NCI-H1930 (cell line): ENCODE data around the gene CALN1.

Experiments used
- DNase-seq, 2 experiments: peaks; one replicate each; lab custom pipeline; 2025; lab: John Stamatoyannopoulos, UW

The CALN1 gene

GRCh38 chr7:72325561-72325960 is 86.6 kb downstream of the CALN1 start:
- DNase-seq, result no peak

GRCh38 chr7:72321637-72322036 is 90.5 kb downstream of the CALN1 start:
- no peak for DNase-seq

GRCh38 chr7:72321081-72321480 is 91.1 kb downstream of the CALN1 start:
- no peak for DNase-seq

- no peak for DNase-seq
These were observed 94.8 kb downstream of the CALN1 start for GRCh38 chr7:72317341-72317740.

- no peak for DNase-seq
These were observed 96.0 kb downstream of the CALN1 start for GRCh38 chr7:72316148-72316547.

- no peak for DNase-seq
These were observed 98.2 kb downstream of the CALN1 start for GRCh38 chr7:72313906-72314305.

GRCh38 chr7:72310301-72310700 is 101.8 kb downstream of the CALN1 start:
- DNase-seq, result no peak

- DNase-seq, result no peak
These were observed 102.7 kb downstream of the CALN1 start for GRCh38 chr7:72309476-72309875.

GRCh38 chr7:72308986-72309385 is 103.2 kb downstream of the CALN1 start:
- DNase-seq, result no peak

GRCh38 chr7:72307566-72307965 is 104.6 kb downstream of the CALN1 start:
- DNase-seq, result no peak

GRCh38 chr7:72298912-72299311 is 113.2 kb downstream of the CALN1 start:
- DNase-seq, result no peak

GRCh38 chr7:72298091-72298490 is 114.0 kb downstream of the CALN1 start:
- DNase-seq, result no peak

GRCh38 chr7:72297636-72298035 is 114.5 kb downstream of the CALN1 start:
- no peak for DNase-seq

GRCh38 chr7:72292794-72293193 is 119.3 kb downstream of the CALN1 start:
- no peak for DNase-seq

- no peak for DNase-seq
These were observed 120.0 kb downstream of the CALN1 start for GRCh38 chr7:72292118-72292517.

- DNase-seq, result no peak
These were observed 125.6 kb downstream of the CALN1 start for GRCh38 chr7:72286519-72286918.

- no peak for DNase-seq
These were observed 128.8 kb downstream of the CALN1 start for GRCh38 chr7:72283309-72283708.

GRCh38 chr7:72281308-72281707 is 130.8 kb downstream of the CALN1 start:
- DNase-seq, result no peak

GRCh38 chr7:72279203-72279602 is 132.9 kb downstream of the CALN1 start:
- no peak for DNase-seq

GRCh38 chr7:72278550-72278949 is 133.6 kb downstream of the CALN1 start:
- no peak for DNase-seq

GRCh38 chr7:72275382-72276070 is 136.6 kb downstream of the CALN1 start:
- no peak for DNase-seq

- no peak for DNase-seq
These were observed 139.7 kb downstream of the CALN1 start for GRCh38 chr7:72272479-72272878.

GRCh38 chr7:72268796-72269195 is 143.3 kb downstream of the CALN1 start:
- no peak for DNase-seq

GRCh38 chr7:72268090-72268489 is 144.0 kb downstream of the CALN1 start:
- no peak for DNase-seq
